SU-DHL-6 (cell line): ENCODE measurements around the gene SYK.

Source experiments
- H2AFZ ChIP-seq: fragments of 200-600 bp; sonication (generic); 2 replicates; pipeline ENCODE4 v1.6.1; 2014; ENCODE audit warnings: low read depth, mild to moderate bottlenecking, moderate library complexity, mixed read lengths, antibody characterized with exemption, low read length; ENCODE audit not compliant: severe bottlenecking
- H3F3A ChIP-seq: fragments of 200-600 bp; shearing (Covaris generic); 2 replicates; pipeline ENCODE4 v1.6.0; 2016; ENCODE audit warnings: antibody characterized with exemption, mild to moderate bottlenecking; ENCODE audit not compliant: insufficient read depth
- H3K27ac ChIP-seq: fragments of 200-600 bp; sonication (generic); 2 replicates; pipeline ENCODE4 v1.5.1; 2016; ENCODE audit warnings: low read depth, mild to moderate bottlenecking, low read length, moderate library complexity, mixed read lengths
- H3K27me3 ChIP-seq: fragments of 200-600 bp; sonication (generic), shearing (Covaris generic); 2 replicates; pipeline ENCODE4 v1.6.0; 2014; ENCODE audit warnings: mild to moderate bottlenecking, low read length
- H3K36me3 ChIP-seq: fragments of 200-600 bp; sonication (generic); 2 replicates; pipeline ENCODE4 v1.6.1; 2014; ENCODE audit warnings: mild to moderate bottlenecking, low read length, mixed read lengths
- H3K4me2 ChIP-seq: fragments of 300-600, 200-600 bp; shearing (Covaris generic), sonication (generic); 2 replicates; pipeline ENCODE4 v1.6.0; 2014; ENCODE audit warnings: low read length, low read depth, mild to moderate bottlenecking; ENCODE audit not compliant: poor library complexity, severe bottlenecking
- H3K4me3 ChIP-seq: fragments of 200-600 bp; sonication (generic); 2 replicates; pipeline ENCODE4 v1.5.1; 2014; ENCODE audit warnings: antibody characterized with exemption, low read length, mild to moderate bottlenecking, mixed read lengths; ENCODE audit not compliant: insufficient read depth, poor library complexity, severe bottlenecking
- H3K79me2 ChIP-seq: fragments of 200-600 bp; sonication (generic); 2 replicates; pipeline ENCODE4 v1.6.1; 2014; ENCODE audit warnings: mild to moderate bottlenecking, low read length, moderate library complexity; ENCODE audit not compliant: insufficient read depth
- H3K9ac ChIP-seq: fragments of 200-600 bp; sonication (generic); 2 replicates; pipeline ENCODE4 v1.7.0; 2014; ENCODE audit warnings: mild to moderate bottlenecking, low read length
- H3K9me2 ChIP-seq: fragments of 200-600 bp; sonication (generic); replicated peaks from 2 replicates; pipeline ENCODE4 v1.6.1; 2014; ENCODE audit warnings: low read length; ENCODE audit not compliant: insufficient read depth
- H3K9me3 ChIP-seq: fragments of 200-600 bp; sonication (generic); 2 replicates; pipeline ENCODE4 v1.6.1; 2014; ENCODE audit warnings: low read length, mixed read lengths; ENCODE audit not compliant: insufficient read depth
- H4K20me1 ChIP-seq: fragments of 200-600 bp; sonication (generic); 2 replicates; pipeline ENCODE4 v1.6.1; 2014; ENCODE audit warnings: low read depth, mild to moderate bottlenecking, antibody characterized with exemption, low read length, moderate library complexity, mixed read lengths
- CTCF ChIP-seq: fragments of 200-600 bp; sonication (generic); IDR thresholded peaks from one replicate; pipeline ENCODE4 v1.5.1; 2017; ENCODE audit warnings: antibody characterized with exemption, mild to moderate bottlenecking, low read length, moderate library complexity; ENCODE audit not compliant: insufficient read depth, poor library complexity, severe bottlenecking
- EZH2phosphoT487 ChIP-seq: fragments of 200-600 bp; sonication (generic), shearing (Covaris generic); conservative IDR thresholded peaks from 2 replicates; pipeline ENCODE4 v1.6.1; 2018; ENCODE audit warnings: mild to moderate bottlenecking, antibody characterized with exemption, low read length, moderate library complexity, mixed read lengths

The SYK gene

GRCh38 chr9:90772386-90772785 lies 29.2 kb upstream of the SYK start:
- H3K9me2 ChIP-seq = no peaks in the 10 kb centered on the region
- H3K9ac ChIP-seq = no peak overlapping the region
- H3K9me3 ChIP-seq = peaks cover 11% of the 10 kb centered on the region
- no peak overlapping the region for H3K4me3 ChIP-seq
- H3K4me2 ChIP-seq = no peak overlapping the region
- H3F3A ChIP-seq = no peaks in the 10 kb centered on the region
- H4K20me1 ChIP-seq = no peaks in the 10 kb centered on the region
- TF ChIP-seq CTCF (no peak), EZH2phosphoT487 (no peak)
- H3K36me3 ChIP-seq = 0 out of 2 replicates have a peak, but pooled peaks cover 4% of the 10 kb centered on the region
- H3K27ac ChIP-seq = no peak overlapping the region
- no peaks in the 10 kb centered on the region for H3K27me3 ChIP-seq
- no peaks in the 10 kb centered on the region for H3K79me2 ChIP-seq
- H2AFZ ChIP-seq = no peak overlapping the region

GRCh38 chr9:90773617-90774016 lies 28.0 kb upstream of the SYK start:
- Histone ChIP-seq H3K9me2 (no peaks in the 10 kb centered on the region), H4K20me1 (no peaks in the 10 kb centered on the region), H3F3A (no peaks in the 10 kb centered on the region), H3K9me3 (no peaks in the 10 kb centered on the region; the same call in 1 of the 2 replicates), H3K4me3 (no peak overlapping the region), H3K27me3 (no peaks in the 10 kb centered on the region), H3K4me2 (no peak overlapping the region), H3K27ac (no peak overlapping the region), H2AFZ (no peak overlapping the region), H3K36me3 (no peaks in the 10 kb centered on the region), H3K79me2 (no peaks in the 10 kb centered on the region), H3K9ac (no peak overlapping the region)
- no peak for TF ChIP-seq CTCF
- no peak for TF ChIP-seq EZH2phosphoT487

- Histone ChIP-seq H3K27ac (no peak overlapping the region), H3F3A (no peaks in the 10 kb centered on the region), H3K9me3 (no peaks in the 10 kb centered on the region; the same call in 1 of the 2 replicates), H3K9me2 (no peaks in the 10 kb centered on the region), H3K27me3 (no peaks in the 10 kb centered on the region), H4K20me1 (no peaks in the 10 kb centered on the region), H3K36me3 (no peaks in the 10 kb centered on the region), H3K4me3 (no peak overlapping the region), H3K4me2 (no peak overlapping the region), H3K9ac (no peak overlapping the region), H2AFZ (no peak overlapping the region), H3K79me2 (no peaks in the 10 kb centered on the region)
- no peak for TF ChIP-seq EZH2phosphoT487
- TF ChIP-seq CTCF = no peak
Observed at GRCh38 chr9:90774071-90774470, 27.5 kb upstream of the SYK start.
